DMS 273 (cell line): Measurements from ENCODE around the gene MXRA5.
A peak's percentile ranks its signal among the peaks of the same experiment; 100 is the strongest.
"Not testable (repeated sequence)": the region's sequence is repeated elsewhere in the genome, so short reads cannot be mapped to it uniquely, and the experiment has no call there.

Source experiments
- DNase-seq: peaks from one replicate; lab custom pipeline; 2025; ENCODE audit not compliant: unreplicated experiment; lab: John Stamatoyannopoulos, UW

Gene MXRA5

DNA sequence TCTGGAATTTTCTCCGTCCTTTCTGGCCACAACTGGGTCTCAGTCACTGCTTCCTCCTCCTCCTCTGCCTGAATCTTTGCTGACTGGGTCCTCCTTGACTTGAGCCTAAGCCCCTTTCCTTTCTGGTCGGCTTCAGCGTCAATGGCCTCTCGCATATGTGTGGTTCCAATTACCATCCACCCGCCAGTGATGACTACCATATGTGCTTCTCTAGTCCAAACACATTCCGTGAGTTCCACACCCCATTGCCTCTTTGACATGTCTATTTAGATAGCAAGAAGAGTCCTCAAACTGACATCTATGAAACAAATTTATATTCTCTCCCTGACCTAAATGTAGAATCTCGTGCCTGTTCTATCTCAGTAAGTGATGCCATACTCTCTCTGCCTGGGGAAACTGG is 19.8 kb downstream of the MXRA5 start:
- DNase-seq: no peak

- DNase-seq: no peak
Measured at GRCh38 chrX:3320471-3321046, 25.9 kb downstream of the MXRA5 start.

- no peak for DNase-seq
Measured at GRCh38 chrX:3317191-3317718, 29.2 kb downstream of the MXRA5 start.

DNA sequence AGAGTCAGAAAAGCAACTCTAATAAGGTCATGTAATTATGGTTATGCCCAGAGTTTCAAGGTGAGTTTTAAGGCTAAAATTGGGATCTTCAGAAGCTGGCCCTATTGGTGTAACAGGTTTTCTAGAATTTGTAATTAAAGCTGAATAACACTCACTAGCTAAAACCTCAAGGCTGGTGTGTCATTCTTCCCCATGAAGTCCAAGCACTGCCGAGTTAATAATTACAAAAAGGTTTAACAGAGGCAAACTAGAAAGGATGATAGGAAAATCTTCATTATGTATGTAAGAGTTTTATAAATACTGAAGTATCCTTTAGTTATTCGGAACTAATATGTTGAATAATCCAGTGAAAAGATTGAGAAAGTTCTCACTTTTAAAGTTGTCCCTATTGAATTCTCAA is 34.3 kb downstream of the MXRA5 start:
- no peak for DNase-seq

GRCh38 chrX:3307881-3308280 is 38.6 kb downstream of the MXRA5 start:
- DNase-seq: no peak

- DNase-seq: no peak
Measured at GRCh38 chrX:3299636-3300035, 46.8 kb downstream of the MXRA5 start.

DNA sequence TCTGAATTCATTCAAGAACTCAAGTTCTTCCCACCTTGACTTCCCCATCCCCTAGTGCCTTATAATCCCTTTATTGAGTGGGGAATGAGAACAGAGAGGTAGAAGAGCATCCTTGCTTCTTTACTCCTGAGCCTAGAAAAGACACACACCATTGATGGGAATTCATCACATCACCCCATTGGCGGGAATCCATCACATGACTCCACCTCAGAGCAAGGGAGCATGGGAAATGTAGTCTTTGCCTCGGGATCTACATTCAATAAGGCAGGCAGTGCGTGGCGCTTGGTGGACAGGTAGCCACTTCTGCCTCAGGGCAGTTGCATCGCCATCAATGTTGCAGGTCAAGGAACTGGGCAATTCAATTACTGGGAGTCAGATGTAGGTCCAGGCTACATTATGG is 50.7 kb downstream of the MXRA5 start:
- DNase-seq: peak; percentile 67

DNA sequence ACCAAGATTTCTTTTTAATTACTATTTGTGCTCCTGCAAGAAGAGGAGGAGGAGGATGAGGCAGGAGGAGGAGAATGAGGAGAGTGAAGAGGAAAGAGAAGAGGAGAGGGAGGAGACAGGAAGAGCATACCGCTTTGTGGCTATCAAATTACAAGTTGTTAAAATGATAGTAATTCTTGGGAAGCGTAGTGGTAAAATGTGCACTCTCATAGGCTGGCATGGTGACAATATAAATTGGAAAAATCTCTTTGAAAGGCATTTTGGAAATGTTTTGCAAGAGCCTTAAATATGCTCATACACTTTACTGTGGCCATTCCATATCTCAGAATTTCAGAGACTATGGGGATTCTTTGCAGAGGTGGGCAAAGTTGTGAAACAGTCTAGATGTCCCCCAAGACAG is 53.2 kb downstream of the MXRA5 start:
- DNase-seq: no peak

- no peak for DNase-seq
Measured at GRCh38 chrX:3290561-3290960, 55.9 kb downstream of the MXRA5 start.

- peak; percentile 57 for DNase-seq
Measured at GRCh38 chrX:3286196-3286945, 60.1 kb downstream of the MXRA5 start.

GRCh38 chrX:3280706-3281105 is 65.7 kb downstream of the MXRA5 start:
- DNase-seq: no peak

GRCh38 chrX:3273668-3274067 is 72.8 kb downstream of the MXRA5 start:
- not testable (repeated sequence) for DNase-seq

GRCh38 chrX:3271834-3272186 is 74.6 kb downstream of the MXRA5 start:
- DNase-seq: no peak

DNA sequence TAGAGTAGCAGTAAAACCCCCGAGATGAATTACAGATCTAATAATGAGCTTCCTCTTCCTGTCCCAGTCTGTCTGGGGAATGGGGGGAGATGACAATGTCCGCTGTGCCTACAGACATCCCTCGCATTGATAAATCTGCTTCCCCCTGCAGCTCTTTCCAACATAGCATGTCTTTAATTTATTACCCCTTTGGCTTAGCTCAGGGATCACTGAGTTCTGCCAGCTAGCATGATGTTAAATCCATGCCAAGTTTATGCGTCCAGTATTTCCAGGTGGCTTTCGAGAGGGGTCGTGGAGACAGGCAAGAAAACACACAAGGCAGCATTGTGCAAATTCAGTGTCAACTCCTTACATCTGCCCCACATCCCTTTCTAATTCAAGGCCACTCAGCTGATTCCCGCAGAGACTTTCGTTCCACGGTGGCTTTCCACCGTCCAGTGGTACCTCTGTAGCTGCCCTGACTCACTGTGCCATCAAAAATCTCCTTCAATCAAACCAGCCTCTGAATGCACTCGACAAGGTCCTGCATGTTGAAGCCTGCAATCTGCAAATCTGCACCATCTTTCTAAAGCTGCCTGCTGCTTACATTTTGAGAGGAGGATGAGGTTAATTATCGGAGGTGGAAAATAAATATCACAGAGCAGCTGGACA is 75.1 kb downstream of the MXRA5 start:
- peak; percentile 57 for DNase-seq

GRCh38 chrX:3268829-3269228 is 77.6 kb downstream of the MXRA5 start:
- no peak for DNase-seq

DNA sequence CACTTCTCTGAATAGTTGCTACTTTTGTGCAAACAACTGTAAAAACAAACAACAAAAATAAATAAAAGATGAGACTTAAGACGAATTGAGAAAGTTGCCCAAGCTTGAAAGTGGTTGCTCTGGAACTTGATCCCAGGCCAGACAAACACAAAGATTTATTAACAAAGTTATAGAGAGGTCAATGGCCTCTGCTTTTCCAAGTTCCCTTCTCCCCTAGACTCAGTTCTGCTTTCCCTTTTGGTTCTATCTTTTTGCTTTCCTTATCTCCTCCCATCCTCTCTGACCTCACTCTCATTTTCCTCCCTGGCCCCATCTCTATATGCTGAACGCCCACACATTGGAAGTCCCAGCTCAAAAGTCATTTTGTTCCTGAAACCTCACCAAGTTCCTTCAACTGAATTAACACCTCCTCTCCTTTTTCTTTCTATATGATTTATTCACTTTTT is 82.7 kb downstream of the MXRA5 start:
- DNase-seq: no peak

GRCh38 chrX:3262901-3263300 is 83.6 kb downstream of the MXRA5 start:
- no peak for DNase-seq
